SK-N-SH treated with all-trans-retinoic acid at 6 μM for 48 hours (cell line): Measurements from ENCODE around the gene CACNG1.

Experiments
- ARNTL ChIP-seq: fragments of 450-650 bp; formaldehyde crosslinking; IDR thresholded peaks from 2 replicates; pipeline ENCODE4 v1.5.0; 2020; ENCODE audit warnings: low read depth, mild to moderate bottlenecking, moderate library complexity, borderline replicate concordance
- BACH2 ChIP-seq: fragments of 250-450 bp; sonication (Bioruptor Pico); IDR thresholded peaks from 2 replicates; pipeline ENCODE4 v1.9.0; 2021; ENCODE audit warnings: mild to moderate bottlenecking, borderline replicate concordance
- CSDC2 ChIP-seq: fragments of 250-450 bp; sonication (Bioruptor Pico); IDR thresholded peaks from 2 replicates; pipeline ENCODE4 v1.5.0; 2020; ENCODE audit warnings: mild to moderate bottlenecking, moderate library complexity
- GLIS3 ChIP-seq: fragments of 250-450 bp; sonication (Bioruptor Pico); IDR thresholded peaks from 2 replicates; pipeline ENCODE4 v1.5.0; 2020; ENCODE audit warnings: mild to moderate bottlenecking, moderate library complexity
- OSR1 ChIP-seq: fragments of 250-450 bp; sonication (Bioruptor Pico); IDR thresholded peaks from 2 replicates; pipeline ENCODE4 v1.8.0; 2022; ENCODE audit warnings: moderate library complexity, mild to moderate bottlenecking, inconsistent platforms
- RARB ChIP-seq: fragments of 250-450 bp; sonication (Bioruptor Pico); IDR thresholded peaks from 2 replicates; pipeline ENCODE4 v1.8.0; 2021; ENCODE audit warnings: mild to moderate bottlenecking, moderate library complexity
- TCF4 ChIP-seq: fragments of 250-450 bp; sonication (Bioruptor Pico); IDR thresholded peaks from 2 replicates; pipeline ENCODE4 v1.8.0; 2021; ENCODE audit warnings: mild to moderate bottlenecking, moderate library complexity, borderline replicate concordance
- TOX ChIP-seq: fragments of 250-450 bp; sonication (Bioruptor Pico); IDR thresholded peaks from 2 replicates; pipeline ENCODE4 v1.8.0; 2021; ENCODE audit warnings: mild to moderate bottlenecking, moderate library complexity, borderline replicate concordance
- ZC3H10 ChIP-seq: fragments of 250-450 bp; sonication (Bioruptor Pico); IDR thresholded peaks from 2 replicates; pipeline ENCODE4 v1.5.1; 2021; ENCODE audit warnings: mild to moderate bottlenecking, moderate library complexity
- ZFP30 ChIP-seq: fragments of 450-650 bp; formaldehyde crosslinking; IDR thresholded peaks from 2 replicates; pipeline ENCODE4 v1.5.0; 2022; ENCODE audit warnings: mild to moderate bottlenecking, moderate library complexity
- TF ChIP-seq, protein P1 (sequence below): fragments of 250-450 bp; sonication (Bioruptor Pico); IDR thresholded peaks from 2 replicates; pipeline ENCODE4 v1.8.0; 2020; ENCODE audit warnings: mild to moderate bottlenecking, moderate library complexity, borderline replicate concordance
- TF ChIP-seq, protein P2 (sequence below): fragments of 250-450 bp; sonication (Bioruptor Pico); IDR thresholded peaks from 2 replicates; pipeline ENCODE4 v1.5.1; 2020; ENCODE audit warnings: low read depth, mild to moderate bottlenecking, moderate library complexity
- TF ChIP-seq, protein P3 (sequence below): fragments of 250-450 bp; sonication (Bioruptor Pico); IDR thresholded peaks from 2 replicates; pipeline ENCODE4 v1.5.1; 2021; ENCODE audit warnings: mild to moderate bottlenecking, moderate library complexity

DNA sequence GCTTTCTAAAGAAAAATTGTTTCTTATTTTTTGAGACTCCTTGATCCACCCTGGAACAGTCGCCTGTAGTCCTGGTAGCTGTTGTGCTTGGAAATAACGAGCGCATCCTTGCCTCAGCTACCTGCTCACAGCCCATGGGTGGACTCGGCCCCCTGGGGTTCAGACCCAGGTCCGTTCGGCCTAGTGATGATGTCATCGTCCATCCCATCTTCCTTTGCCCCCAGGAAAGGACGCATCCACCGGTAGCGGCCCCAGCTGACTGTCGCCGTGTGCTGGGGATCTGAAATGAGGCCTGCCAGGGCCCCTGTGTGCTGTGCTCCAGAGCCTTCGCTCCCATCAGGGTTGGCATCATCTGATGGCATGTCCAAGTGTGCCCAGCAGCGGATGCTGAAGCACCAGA, 12.0 kb upstream of the CACNG1 start:
- TF ChIP-seq OSR1 (CRISPR knock-in tag) (no peak), ZC3H10 (CRISPR knock-in tag) (no peak), ARNTL (CRISPR knock-in tag) (no peak), GLIS3 (no peak), TCF4 (CRISPR knock-in tag) (no peak), BACH2 (CRISPR knock-in tag) (no peak), CSDC2 (CRISPR knock-in tag) (no peak), RARB (no peak), TOX (CRISPR knock-in tag) (no peak), ZFP30 (CRISPR knock-in tag) (no peak)
- TF ChIP-seq, protein P1, sequence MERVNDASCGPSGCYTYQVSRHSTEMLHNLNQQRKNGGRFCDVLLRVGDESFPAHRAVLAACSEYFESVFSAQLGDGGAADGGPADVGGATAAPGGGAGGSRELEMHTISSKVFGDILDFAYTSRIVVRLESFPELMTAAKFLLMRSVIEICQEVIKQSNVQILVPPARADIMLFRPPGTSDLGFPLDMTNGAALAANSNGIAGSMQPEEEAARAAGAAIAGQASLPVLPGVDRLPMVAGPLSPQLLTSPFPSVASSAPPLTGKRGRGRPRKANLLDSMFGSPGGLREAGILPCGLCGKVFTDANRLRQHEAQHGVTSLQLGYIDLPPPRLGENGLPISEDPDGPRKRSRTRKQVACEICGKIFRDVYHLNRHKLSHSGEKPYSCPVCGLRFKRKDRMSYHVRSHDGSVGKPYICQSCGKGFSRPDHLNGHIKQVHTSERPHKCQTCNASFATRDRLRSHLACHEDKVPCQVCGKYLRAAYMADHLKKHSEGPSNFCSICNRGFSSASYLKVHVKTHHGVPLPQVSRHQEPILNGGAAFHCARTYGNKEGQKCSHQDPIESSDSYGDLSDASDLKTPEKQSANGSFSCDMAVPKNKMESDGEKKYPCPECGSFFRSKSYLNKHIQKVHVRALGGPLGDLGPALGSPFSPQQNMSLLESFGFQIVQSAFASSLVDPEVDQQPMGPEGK: no peak
- TF ChIP-seq, protein P2, sequence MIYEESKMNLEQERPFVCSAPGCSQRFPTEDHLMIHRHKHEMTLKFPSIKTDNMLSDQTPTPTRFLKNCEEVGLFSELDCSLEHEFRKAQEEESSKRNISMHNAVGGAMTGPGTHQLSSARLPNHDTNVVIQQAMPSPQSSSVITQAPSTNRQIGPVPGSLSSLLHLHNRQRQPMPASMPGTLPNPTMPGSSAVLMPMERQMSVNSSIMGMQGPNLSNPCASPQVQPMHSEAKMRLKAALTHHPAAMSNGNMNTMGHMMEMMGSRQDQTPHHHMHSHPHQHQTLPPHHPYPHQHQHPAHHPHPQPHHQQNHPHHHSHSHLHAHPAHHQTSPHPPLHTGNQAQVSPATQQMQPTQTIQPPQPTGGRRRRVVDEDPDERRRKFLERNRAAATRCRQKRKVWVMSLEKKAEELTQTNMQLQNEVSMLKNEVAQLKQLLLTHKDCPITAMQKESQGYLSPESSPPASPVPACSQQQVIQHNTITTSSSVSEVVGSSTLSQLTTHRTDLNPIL (CRISPR knock-in tag): no peak
- TF ChIP-seq, protein P3, sequence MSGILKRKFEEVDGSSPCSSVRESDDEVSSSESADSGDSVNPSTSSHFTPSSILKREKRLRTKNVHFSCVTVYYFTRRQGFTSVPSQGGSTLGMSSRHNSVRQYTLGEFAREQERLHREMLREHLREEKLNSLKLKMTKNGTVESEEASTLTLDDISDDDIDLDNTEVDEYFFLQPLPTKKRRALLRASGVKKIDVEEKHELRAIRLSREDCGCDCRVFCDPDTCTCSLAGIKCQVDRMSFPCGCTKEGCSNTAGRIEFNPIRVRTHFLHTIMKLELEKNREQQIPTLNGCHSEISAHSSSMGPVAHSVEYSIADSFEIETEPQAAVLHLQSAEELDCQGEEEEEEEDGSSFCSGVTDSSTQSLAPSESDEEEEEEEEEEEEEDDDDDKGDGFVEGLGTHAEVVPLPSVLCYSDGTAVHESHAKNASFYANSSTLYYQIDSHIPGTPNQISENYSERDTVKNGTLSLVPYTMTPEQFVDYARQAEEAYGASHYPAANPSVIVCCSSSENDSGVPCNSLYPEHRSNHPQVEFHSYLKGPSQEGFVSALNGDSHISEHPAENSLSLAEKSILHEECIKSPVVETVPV: no peak
